Osteoblast (primary cell): Measurements from ENCODE around the gene RANBP10. TPM values are rescaled to one million over a fixed set of nuclear protein-coding genes. Genes with fewer than 3 reads are reported as not detected.

Source experiments
- small RNA-seq: library from RNA; depleted of rRNA; stranded (forward); fragments of <200 nt; gene quantifications from one replicate; pipeline ENCODE3, GENCODE V24; 2012
- total RNA-seq: library from RNA; depleted of rRNA; stranded (reverse); fragments of >200 nt; gene quantifications from 2 replicates; pipeline ENCODE4 v1.2.3, GENCODE V29; 2012

Gene RANBP10
- total RNA-seq, 1 donor, result 5.4 TPM

Small RNAs within 50 kb of the gene (small RNA-seq; reads per million reads assigned to genes)
- not detected for gene AC040162.2

Other genes starting within 250 kb of the RANBP10 start
- 29.3 and 31.8 TPM in 2 replicates for gene CTCF, start 244.0 kb downstream of the RANBP10 start, total RNA-seq
- gene CARMIL2, start 161.4 kb downstream of the RANBP10 start, total RNA-seq, result under 0.01 TPM in 2 replicates
- gene ACD, start 146.3 kb downstream of the RANBP10 start, total RNA-seq, result 16.5 and 18.8 TPM in 2 replicates
- 2.4 and 2.9 TPM in 2 replicates for gene PARD6A, start 145.6 kb downstream of the RANBP10 start, total RNA-seq
- 13.3 and 15.9 TPM in 2 replicates for gene ENKD1, start 139.8 kb downstream of the RANBP10 start, total RNA-seq
- gene C16orf86, start 139.7 kb downstream of the RANBP10 start, total RNA-seq, result 6.2 and 6.9 TPM in 2 replicates
- gene GFOD2, start 87.2 kb downstream of the RANBP10 start, total RNA-seq, result 15.9 and 19.4 TPM in 2 replicates
- 0.88 and 1.8 TPM in 2 replicates for gene TSNAXIP1, start 329 bp upstream of the RANBP10 start, total RNA-seq
- 23.6 and 25.7 TPM in 2 replicates for gene THAP11, start 35.8 kb upstream of the RANBP10 start, total RNA-seq
- 203 TPM in 2 replicates for gene NUTF2, start 40.4 kb upstream of the RANBP10 start, total RNA-seq
- gene CENPT, start 41.1 kb upstream of the RANBP10 start, total RNA-seq, result 24.2 and 25.6 TPM in 2 replicates
- 45.7 and 60.8 TPM in 2 replicates for gene EDC4, start 66.5 kb upstream of the RANBP10 start, total RNA-seq
- 0.29 TPM in 1 of 2 replicates, not detected in the other for gene NRN1L, start 78.3 kb upstream of the RANBP10 start, total RNA-seq
- gene PSKH1, start 86.7 kb upstream of the RANBP10 start, total RNA-seq, result 16.8 and 18.5 TPM in 2 replicates
- gene CTRL, start 125.3 kb upstream of the RANBP10 start, total RNA-seq, result 0.36 and 0.59 TPM in 2 replicates
- gene PSMB10, start 130.3 kb upstream of the RANBP10 start, total RNA-seq, result 44.5 and 47.0 TPM in 2 replicates
- gene LCAT, start 137.6 kb upstream of the RANBP10 start, total RNA-seq, result 6.9 and 8.8 TPM in 2 replicates
- gene SLC12A4, start 162.1 kb upstream of the RANBP10 start, total RNA-seq, result 79.3 and 82.2 TPM in 2 replicates
- gene DPEP3, start 173.9 kb upstream of the RANBP10 start, total RNA-seq, result not detected in 2 replicates
- not detected in 2 replicates for gene DPEP2, start 192.9 kb upstream of the RANBP10 start, total RNA-seq
- not detected in 2 replicates for gene DPEP2NB, start 209.4 kb upstream of the RANBP10 start, total RNA-seq
- 10.5 and 12.4 TPM in 2 replicates for gene DDX28, start 216.7 kb upstream of the RANBP10 start, total RNA-seq
- 8.7 and 8.8 TPM in 2 replicates for gene DUS2, start 216.7 kb upstream of the RANBP10 start, total RNA-seq